Measurements from ENCODE around the gene PCDHGA12.
A peak's percentile ranks its signal among the peaks of the same experiment; 100 is the strongest.
"Not testable (repeated sequence)": the region's sequence is repeated elsewhere in the genome, so short reads cannot be mapped to it uniquely, and the experiment has no call there.

PCDHGA12 gene

DNA sequence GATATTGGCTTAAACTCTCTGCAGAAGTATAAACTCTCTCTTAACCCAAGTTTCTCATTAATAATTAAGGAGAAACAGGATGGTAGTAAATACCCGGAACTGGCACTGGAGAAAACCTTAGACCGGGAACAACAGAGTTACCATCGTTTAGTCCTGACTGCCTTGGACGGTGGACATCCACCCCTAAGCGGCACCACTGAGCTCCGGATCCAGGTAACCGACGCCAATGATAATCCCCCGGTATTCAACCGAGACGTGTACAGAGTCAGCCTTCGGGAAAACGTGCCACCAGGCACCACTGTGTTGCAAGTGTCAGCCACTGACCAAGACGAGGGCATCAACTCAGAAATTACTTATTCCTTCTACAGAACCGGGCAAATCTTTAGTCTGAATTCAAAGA is 31.7 kb upstream of the PCDHGA12 start:
- in situ Hi-C loops (cut with HindIII; ENCODE audit: low sequenced_read_pairs) = no loop called here
- no peak for DNase-seq (ENCODE audit: low read depth)
- TF ChIP-seq, protein P1, sequence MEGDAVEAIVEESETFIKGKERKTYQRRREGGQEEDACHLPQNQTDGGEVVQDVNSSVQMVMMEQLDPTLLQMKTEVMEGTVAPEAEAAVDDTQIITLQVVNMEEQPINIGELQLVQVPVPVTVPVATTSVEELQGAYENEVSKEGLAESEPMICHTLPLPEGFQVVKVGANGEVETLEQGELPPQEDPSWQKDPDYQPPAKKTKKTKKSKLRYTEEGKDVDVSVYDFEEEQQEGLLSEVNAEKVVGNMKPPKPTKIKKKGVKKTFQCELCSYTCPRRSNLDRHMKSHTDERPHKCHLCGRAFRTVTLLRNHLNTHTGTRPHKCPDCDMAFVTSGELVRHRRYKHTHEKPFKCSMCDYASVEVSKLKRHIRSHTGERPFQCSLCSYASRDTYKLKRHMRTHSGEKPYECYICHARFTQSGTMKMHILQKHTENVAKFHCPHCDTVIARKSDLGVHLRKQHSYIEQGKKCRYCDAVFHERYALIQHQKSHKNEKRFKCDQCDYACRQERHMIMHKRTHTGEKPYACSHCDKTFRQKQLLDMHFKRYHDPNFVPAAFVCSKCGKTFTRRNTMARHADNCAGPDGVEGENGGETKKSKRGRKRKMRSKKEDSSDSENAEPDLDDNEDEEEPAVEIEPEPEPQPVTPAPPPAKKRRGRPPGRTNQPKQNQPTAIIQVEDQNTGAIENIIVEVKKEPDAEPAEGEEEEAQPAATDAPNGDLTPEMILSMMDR (IDR thresholded peaks at IDR 0.05; ENCODE audit: low read depth, low read length, missing control alignments) = no peak
- H3K4me3 ChIP-seq (ENCODE audit: low read depth, low read length) = no peak overlapping the region

DNA sequence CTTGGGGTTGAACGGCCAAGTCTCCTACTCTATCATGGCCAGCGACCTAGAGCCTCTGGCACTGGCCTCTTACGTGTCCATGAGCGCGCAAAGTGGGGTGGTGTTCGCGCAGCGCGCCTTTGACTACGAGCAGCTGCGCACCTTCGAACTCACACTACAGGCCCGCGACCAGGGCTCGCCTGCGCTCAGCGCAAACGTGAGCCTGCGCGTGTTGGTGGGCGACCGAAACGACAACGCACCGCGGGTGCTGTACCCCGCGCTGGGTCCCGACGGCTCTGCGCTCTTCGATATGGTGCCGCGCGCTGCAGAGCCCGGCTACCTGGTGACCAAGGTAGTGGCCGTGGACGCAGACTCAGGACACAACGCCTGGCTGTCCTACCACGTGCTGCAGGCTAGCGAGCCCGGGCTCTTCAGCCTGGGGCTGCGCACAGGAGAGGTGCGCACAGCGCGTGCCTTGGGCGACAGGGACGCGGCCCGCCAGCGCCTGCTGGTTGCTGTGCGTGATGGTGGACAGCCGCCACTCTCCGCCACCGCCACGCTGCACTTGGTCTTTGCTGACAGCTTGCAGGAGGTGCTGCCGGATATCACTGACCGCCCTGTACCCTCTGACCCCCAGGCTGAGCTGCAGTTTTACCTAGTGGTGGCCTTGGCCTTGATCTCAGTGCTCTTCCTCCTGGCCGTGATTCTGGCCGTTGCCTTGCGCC is 30.6 kb upstream of the PCDHGA12 start:
- in situ Hi-C loops (cut with HindIII; ENCODE audit: low sequenced_read_pairs) = no loop called here
- no peak overlapping the region for H3K4me3 ChIP-seq (ENCODE audit: low read depth, low read length)
- TF ChIP-seq, protein P1 (IDR thresholded peaks at IDR 0.05; ENCODE audit: low read depth, low read length, missing control alignments) = no peak
- no peak for DNase-seq (ENCODE audit: low read depth)

DNA sequence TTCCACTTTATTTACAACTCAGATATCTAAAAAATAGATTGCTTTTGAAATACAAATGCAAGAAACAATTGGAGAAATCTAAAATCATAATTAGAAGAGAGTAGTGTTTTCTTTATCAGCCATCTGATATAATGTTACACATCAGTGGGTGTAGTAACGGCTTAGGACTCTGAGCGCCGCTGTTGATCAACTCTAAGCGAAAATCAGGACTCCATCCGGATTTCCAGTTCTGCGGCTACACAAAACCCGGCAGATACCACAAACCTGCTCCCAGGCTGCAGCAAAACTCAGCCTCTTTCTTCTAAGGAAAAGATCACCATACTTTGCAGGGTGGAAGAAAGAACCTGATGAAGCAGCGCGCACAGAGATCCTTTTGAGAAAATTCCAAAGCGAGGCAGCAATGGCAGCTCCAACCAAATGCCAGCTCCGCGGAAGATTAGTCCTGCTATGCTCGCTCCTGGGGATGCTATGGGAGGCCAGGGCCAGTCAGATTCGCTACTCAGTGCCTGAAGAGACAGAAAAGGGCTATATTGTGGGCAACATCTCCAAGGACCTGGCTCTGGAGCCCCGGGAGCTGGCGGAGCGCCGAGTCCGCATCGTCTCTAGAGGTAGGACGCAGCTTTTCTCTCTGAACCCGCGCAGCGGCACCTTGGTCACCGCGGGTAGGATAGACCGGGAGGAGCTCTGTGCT is 27.6 kb upstream of the PCDHGA12 start, which contains the start of gene PCDHGA9:
Gene PCDHGA9 (plus strand): TSS at position 226 of the 691 bp plus-strand sequence. CDS start 175 bp downstream, at position 401.
- in situ Hi-C loops (cut with HindIII; ENCODE audit: low sequenced_read_pairs) = no loop called here
- DNase-seq (ENCODE audit: low read depth) = no peak
- TF ChIP-seq, protein P1 (IDR thresholded peaks at IDR 0.05; ENCODE audit: low read depth, low read length, missing control alignments) = peak; percentile 29
- peak within 1 kb of the TSS; percentile 28 for H3K4me3 ChIP-seq (ENCODE audit: low read depth, low read length)

DNA sequence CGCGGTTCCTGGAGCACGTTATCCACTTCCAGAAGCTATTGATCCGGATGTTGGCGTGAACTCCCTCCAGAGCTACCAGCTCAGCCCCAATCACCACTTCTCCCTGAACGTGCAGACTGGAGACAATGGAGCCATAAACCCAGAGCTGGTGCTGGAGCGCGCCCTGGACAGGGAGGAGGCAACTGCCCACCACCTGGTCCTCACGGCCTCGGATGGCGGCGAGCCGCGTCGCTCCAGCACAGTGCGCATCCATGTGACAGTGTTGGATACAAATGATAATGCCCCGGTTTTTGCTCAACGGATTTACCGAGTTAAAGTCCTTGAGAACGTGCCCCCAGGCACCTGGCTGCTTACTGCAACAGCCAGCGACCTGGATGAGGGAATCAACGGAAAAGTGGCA is 26.9 kb upstream of the PCDHGA12 start:
- TF ChIP-seq, protein P1 (IDR thresholded peaks at IDR 0.05; ENCODE audit: low read depth, low read length, missing control alignments) = no peak
- no peak for DNase-seq (ENCODE audit: low read depth)
- peak overlapping the region; percentile 28 for H3K4me3 ChIP-seq (ENCODE audit: low read depth, low read length)
- in situ Hi-C loops (cut with HindIII; ENCODE audit: low sequenced_read_pairs) = no loop called here

DNA sequence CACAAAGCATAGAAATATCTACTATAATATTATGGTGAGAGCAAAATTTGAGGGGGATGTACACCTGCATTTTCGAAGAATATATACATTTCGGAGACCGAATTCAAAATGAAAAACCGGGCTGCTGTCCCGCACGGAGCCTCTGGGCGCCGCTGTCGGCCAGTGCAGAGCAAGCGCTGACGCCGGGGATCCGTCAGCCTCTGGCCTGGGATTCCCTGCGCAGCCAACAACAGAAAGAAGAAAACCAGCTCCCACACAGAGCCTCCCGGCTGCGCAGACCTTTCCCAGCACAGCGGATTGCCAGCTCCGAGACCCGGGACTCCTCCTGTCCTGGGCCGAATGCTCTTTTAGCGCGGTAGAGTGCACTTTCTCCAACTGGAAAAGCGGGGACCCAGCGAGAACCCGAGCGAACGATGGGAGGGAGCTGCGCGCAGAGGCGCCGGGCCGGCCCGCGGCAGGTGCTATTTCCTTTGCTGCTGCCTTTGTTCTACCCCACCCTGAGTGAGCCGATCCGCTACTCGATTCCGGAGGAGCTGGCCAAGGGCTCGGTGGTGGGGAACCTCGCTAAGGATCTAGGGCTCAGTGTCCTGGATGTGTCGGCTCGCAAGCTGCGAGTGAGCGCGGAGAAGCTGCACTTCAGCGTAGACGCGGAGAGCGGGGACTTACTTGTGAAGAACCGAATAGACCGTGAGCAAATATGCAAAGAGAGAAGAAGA is 22.4 kb upstream of the PCDHGA12 start, which contains the start of gene PCDHGB6:
Gene PCDHGB6 (plus strand): TSS at position 232 of the 716 bp plus-strand sequence. CDS start 182 bp downstream, at position 414.
- in situ Hi-C loops (cut with HindIII; ENCODE audit: low sequenced_read_pairs); DNase-seq (ENCODE audit: low read depth): not testable (repeated sequence)
- TF ChIP-seq, protein P1 (IDR thresholded peaks at IDR 0.05; ENCODE audit: low read depth, low read length, missing control alignments) = peak; percentile 42
- H3K4me3 ChIP-seq (ENCODE audit: low read depth, low read length) = peak within 1 kb of the TSS; percentile 26

DNA sequence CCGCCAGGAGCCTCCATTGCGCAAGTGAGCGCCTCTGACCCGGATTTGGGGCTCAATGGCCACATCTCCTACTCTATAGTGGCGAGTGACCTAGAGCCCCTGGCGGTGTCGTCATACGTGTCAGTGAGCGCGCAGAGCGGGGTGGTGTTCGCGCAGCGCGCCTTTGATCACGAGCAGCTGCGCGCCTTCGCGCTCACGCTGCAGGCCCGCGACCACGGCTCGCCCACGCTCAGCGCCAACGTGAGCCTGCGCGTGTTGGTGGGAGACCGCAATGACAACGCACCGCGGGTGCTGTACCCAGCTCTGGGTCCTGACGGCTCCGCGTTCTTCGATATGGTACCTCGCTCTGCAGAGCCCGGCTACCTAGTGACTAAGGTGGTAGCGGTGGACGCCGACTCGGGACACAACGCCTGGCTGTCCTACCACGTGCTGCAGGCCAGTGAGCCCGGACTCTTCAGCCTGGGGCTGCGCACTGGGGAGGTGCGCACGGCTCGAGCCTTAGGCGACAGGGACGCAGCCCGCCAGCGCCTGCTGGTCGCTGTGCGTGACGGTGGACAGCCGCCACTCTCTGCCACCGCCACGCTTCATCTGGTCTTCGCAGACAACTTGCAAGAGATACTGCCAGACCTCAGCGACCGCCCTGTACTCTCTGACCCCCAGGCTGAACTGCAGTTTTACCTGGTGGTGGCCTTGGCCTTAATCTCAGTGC is 20.6 kb upstream of the PCDHGA12 start:
- TF ChIP-seq, protein P1 (IDR thresholded peaks at IDR 0.05; ENCODE audit: low read depth, low read length, missing control alignments) = no peak
- in situ Hi-C loops (cut with HindIII; ENCODE audit: low sequenced_read_pairs) = no loop called here
- DNase-seq (ENCODE audit: low read depth) = no peak
- H3K4me3 ChIP-seq (ENCODE audit: low read depth, low read length) = no peak overlapping the region
